GM19372 (cell line): ENCODE results near the gene GLE1.
A peak's percentile ranks its signal among the peaks of the same experiment; 100 is the strongest.

Experiments used
- ATAC-seq: cut with Tn5 transposase; IDR thresholded peaks from one replicate; pipeline ENCODE4 v1.9.1; 2021; ENCODE audit warnings: mild to moderate bottlenecking, low read depth, moderate library complexity; ENCODE audit not compliant: unreplicated experiment

Gene GLE1, protein sequence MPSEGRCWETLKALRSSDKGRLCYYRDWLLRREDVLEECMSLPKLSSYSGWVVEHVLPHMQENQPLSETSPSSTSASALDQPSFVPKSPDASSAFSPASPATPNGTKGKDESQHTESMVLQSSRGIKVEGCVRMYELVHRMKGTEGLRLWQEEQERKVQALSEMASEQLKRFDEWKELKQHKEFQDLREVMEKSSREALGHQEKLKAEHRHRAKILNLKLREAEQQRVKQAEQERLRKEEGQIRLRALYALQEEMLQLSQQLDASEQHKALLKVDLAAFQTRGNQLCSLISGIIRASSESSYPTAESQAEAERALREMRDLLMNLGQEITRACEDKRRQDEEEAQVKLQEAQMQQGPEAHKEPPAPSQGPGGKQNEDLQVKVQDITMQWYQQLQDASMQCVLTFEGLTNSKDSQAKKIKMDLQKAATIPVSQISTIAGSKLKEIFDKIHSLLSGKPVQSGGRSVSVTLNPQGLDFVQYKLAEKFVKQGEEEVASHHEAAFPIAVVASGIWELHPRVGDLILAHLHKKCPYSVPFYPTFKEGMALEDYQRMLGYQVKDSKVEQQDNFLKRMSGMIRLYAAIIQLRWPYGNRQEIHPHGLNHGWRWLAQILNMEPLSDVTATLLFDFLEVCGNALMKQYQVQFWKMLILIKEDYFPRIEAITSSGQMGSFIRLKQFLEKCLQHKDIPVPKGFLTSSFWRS

DNA sequence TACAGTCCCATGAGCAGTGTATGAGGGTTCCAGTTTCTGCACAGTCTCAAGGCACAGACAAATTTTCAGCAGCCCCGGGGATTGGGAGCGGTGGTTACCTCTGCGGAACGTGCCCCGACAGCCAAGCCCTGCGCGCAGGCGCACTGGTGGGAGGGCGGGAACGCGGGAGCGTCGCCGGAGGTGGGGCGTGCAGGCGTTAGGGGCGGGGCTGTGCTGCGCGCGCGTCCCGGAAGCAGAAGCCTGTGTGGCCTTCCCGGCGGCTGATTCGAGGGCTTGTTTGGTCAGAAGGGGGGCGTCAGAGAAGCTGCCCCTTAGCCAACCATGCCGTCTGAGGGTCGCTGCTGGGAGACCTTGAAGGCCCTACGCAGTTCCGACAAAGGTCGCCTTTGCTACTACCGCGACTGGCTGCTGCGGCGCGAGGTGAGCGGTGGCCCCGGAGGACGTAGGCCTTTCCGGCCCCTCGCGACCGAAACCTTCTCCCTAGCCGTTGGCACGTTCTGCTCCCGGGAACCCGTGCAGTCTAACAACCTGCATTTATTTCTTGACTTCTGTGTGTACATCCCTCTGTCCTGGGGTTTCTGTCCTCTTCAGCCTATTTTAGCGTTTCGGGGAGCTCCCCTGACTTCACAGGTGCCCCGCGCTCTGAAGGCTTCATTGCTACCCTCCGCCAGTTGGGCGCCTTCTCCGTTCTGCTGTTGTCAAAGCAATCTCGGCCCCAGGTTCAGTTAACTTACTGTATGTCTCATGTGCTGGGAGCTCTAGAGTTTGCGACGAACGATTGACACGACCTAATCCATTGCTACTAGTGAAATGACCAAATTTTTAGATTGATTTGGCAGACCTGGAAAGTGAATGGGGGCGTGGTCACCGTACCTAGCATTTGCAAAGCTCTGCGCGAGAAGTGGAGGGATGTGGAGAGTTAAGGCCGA, at the start of gene GLE1:
Gene GLE1, plus strand, starts transcription at position 235 of the 929 bp plus-strand sequence. Its CDS starts 87 bp downstream, at position 322.
- ATAC-seq: peak; percentile 94

DNA sequence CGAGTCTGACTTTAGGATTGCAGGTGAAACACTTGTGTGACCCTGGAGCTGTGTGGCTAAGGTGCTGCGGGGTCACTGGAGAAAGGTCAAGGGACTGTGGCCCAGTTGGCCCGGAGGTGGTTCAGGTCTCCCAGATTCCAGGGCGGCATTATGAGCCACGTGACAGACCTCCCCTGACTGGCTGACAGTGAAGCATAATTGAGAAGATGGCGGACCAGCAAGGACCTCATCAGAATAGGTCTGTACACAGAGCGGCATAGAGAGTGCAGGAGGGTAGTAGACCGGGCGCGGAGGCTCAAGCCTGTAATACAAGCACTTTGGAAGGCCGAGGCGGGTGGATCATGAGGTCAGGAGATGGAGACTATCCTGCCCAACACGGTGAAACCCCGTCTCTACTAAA, 49.5 kb upstream of the GLE1 start:
- no peak for ATAC-seq

DNA sequence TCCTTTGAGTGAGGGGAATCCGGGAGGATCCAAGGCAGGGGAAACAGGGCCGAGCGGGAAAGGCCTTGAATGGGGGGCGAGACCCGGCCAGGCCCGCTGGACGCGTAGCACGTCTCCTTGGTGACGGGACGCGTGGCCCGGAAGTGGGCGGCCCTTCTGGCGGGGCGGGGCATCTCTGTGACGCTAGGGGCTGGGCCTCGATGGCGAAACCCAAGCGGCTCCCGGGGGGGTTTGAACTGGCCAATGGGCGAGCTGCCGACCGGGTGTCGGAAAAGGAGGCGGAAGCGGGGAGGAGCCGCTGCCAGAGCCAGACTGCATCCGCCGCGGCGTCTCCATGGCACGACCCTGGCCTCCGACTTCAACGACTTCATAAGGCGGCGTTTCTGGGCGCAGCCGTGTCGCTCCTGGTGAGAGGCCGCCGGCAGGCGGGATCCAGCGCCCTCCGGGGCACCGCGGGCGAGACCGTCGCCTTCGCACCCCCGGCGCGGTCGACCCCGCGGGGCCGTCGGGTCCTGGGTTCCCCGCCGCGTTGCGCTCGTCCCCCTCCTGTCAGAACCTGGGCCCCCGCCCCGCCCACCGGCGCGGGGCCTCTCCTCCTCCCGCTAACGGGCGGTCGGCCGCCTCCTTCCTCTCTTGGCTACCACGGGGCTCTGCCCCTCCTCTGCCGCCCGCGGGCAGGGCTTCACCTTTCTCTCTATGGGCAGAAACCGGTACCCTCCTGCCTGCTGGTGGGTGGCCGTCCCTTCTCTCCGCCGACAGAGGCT, 48.5 kb upstream of the GLE1 start, which contains the start of gene ODF2:
Gene ODF2, plus strand, starts transcription at position 158 of the 764 bp plus-strand sequence. Its CDS starts 86 bp downstream, at position 244.
- peak; percentile 89 for ATAC-seq

DNA sequence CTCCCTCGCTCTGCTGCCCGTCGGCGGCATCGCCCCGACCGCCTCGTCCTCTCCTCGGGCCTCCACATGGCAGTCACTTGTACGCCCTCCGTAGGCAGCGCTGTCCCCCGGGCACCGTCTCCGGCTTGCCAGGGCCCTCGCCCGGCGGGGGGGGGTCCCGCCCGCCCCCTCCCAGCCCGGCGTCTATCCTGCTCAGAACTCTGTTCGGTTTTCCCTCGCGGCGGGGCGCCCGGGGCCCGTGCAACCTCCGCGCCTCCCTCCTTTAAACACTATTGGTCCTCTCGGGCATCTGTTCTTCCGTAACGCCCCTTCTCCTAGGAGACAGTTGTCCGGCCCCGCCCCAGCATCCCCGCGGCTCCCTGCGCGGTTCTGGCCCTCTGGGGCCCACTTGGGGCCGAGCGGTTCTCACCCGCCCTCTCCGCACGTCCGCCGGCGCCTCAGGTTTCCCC, 47.9 kb upstream of the GLE1 start:
- ATAC-seq: peak; percentile 41

DNA sequence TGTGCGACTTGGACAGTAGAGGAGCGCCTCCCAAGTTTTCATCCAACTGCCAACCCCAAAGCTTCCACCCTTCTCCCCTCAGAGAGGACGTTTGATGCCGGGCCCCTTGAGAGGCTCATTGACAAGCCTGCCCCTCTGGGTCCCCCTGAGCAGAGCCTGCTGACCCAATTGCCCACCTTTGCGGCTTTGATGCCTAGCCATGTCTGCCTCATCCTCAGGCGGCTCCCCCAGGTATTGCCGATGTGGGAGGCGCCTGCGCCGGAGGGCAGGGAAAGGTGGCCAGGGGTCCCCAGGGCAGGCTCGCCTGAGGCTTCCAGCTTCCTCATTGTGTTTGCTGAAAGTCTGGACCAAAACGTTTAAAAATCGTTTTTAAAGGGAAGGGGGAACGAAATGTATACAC, 47.3 kb upstream of the GLE1 start:
- no peak for ATAC-seq

DNA sequence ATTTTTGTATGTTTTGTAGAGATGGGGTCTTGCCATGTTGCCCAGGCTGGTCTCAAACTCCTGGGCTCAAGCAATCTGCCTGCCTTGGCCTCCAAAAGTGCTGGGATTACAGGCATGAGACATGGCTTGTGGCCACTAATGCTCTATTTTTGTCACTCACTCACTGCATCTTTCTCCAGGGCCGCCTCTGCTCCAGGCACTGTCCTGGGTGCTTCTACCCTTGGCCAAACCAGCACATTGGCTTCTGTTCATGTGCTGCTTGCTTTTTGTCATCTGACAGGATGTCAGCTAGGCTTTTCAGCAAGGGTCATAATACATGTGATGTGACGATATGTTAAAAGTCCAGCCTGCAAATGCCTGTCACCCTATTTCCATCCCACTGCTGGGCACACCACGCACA, 45.5 kb upstream of the GLE1 start:
- no peak for ATAC-seq

DNA sequence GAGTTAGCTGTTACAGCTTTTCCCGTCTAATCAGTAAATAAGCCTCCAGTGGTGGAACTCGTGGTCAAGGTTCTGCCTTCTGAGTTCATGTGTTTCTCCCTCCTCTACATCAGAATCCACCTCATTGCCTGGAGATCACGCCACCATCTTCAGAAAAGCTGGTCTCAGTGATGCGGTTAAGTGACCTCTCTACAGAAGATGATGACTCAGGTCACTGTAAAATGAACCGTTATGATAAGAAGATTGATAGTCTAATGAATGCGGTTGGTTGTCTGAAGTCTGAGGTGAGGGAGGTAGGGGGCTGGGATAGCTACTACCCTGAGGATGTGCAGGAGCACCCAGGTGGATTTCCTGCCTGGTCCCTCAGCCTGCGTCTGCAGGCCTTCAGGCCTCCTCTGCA, 35.4 kb upstream of the GLE1 start:
- no peak for ATAC-seq

DNA sequence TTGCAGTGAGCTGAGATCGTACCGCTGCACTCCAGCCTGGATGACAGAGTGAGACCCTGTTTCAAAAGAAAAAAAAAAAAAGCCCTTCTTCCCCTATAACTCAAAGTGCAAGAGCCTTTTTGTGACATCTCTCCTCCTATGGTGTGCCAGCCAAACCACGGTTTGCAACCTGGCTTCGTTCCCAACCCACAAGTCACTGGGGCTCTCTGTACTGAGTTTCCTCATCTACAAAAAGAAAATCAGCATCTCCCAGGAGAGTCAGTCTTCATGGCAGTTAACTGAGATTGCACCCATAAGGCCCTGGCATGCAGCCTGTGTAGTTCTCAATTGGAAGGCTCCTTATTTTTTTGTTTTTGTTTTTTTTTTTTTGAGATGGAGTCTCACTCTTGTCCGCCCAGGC, 34.0 kb upstream of the GLE1 start:
- no peak for ATAC-seq

DNA sequence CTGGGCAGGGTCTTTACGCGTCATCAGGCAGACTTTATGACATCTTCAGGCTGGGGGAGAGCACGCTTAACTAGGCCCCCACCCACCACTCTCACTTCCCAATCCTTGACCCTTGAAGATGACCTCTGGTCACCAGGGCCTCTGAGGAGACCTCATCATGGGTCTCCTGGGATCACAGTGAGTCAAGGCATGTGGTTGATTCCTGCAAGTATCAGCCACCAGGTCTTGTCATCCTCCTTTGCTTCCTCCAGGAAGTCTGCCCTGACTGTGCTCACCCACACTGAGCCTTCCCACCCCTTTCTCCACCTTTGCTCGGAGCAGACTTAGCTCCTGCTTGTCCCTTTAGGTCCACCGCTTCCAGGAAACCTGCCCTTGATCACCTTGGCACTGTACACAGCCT, 31.4 kb upstream of the GLE1 start:
- no peak for ATAC-seq

DNA sequence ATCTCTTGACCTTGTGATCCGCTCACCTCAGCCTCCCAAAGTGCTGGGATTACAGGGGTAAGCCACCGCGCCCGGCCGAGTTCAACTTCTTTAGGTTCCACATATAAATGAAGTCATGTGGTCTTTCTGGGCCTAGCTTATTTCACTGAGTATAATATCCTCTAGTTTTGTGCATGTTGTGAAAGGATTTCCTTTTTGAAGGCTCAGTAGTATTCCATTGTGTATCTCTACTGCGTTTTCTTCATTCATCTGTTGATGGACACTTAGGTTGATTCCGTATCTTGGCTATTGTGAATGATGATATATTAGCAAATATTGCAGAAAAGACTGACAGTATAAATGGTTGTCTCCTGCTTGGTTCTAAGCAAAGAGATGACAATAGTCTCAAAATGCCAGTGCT, 28.7 kb upstream of the GLE1 start:
- ATAC-seq: no peak

DNA sequence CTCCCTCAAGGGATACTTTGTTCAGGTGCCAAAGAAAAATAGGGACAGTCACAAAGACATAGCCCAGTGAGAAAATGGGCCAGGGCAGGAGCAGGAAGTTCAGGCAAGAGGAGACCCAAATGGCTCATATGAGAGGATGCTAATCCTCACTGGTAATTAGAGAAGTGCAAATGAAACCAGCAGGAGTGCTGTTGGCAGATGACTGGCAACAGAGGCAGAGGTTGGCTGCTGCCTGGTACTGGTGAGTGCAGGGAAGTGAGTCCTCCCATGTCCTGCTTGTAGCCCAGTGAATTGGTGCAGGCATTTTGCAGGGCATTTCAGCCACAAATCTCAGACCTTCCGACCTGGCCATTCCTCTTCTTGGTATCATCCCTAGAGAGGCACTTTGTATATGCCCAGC, 25.3 kb upstream of the GLE1 start:
- no peak for ATAC-seq

DNA sequence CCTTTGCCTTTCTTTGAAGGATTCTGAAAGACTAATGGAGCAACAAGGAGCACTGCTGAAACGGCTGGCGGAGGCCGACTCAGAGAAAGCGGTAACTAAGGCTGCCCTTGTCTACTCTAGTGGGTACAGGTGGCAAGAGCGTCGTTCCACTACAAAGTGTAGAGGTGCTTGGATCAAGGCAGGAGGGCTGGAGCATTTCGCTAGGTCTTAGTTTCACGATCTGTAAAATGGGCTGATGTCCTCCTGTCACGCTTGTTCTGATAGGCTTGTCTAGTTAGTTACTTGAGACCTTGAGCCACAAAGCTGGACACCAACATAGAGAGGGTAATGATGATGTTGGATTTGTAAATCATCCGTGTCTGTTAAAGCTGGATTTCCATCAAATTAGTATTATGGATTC, 23.0 kb upstream of the GLE1 start:
- ATAC-seq: no peak

DNA sequence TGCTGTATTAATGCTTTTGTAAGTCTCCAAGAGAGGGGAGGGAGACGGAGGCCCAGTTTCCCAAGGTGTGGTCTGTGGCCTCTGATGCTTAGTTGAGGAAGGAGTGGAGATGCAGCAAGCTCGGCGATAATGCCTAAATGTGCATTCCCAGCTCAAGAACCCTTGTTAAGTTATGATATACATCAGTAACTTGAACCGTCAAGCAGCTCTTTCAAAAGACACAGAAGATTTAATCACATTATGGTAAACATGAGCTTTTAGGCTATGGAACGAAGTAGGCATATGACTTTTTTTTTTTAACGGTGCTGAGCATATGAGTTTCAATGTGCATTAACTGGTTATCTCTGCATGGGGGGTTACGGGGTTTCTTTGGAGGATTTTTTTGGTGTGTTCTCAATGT, 22.3 kb upstream of the GLE1 start:
- ATAC-seq: no peak

DNA sequence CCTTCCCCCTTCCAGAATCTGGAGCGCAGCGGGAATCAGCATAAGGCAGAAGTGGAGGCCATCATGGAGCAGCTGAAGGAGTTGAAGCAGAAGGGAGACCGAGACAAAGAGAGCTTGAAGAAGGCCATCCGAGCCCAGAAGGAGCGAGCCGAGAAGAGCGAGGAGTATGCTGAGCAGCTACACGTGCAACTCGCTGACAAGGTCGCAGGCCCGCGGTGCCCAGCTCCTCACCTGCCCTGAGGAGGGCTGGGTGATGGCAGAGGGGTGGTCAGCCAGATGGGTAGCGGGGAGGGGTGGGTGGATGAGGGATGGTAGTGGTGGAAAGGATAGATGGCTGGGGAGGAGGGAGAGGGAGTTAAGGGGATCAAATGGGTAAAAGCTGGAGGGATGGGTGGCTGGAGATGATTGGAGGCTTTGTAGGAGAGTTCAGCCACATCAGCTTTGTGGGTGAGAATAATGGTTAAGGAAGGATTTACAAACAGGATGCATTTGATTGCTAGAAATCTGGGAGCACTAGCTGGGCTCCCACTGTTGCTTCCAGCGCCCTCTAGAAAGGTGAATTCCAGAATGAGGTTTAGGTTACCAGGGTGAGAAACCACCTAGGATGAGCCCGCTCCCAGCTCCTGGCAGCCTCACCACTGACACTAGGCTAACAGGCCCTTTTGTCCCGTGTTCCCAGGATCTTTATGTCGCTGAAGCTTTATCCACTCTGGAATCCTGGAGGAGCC, 19.7 kb upstream of the GLE1 start:
- no peak for ATAC-seq

DNA sequence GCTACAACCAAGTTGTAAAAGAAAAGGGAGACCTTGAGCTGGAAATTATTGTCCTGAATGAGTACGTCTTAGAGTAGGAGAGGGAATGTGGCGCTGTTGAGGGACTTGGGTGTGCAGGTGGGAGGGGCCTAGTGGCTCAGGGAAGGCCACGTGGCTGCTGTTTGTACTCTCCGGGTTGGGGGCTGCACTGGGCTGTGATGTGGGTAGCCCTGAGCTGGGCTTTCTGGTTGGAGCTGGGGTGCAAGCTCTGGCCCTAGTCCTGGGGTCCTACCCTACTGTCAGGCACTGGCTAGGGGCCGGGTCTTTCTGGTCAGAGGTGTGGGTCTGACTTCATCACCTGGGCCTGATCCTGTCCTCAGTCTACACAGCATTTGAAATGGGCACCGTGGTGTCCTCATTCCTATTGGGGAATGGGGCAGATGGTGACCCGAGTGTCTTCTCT, 19.1 kb upstream of the GLE1 start:
- ATAC-seq: no peak

DNA sequence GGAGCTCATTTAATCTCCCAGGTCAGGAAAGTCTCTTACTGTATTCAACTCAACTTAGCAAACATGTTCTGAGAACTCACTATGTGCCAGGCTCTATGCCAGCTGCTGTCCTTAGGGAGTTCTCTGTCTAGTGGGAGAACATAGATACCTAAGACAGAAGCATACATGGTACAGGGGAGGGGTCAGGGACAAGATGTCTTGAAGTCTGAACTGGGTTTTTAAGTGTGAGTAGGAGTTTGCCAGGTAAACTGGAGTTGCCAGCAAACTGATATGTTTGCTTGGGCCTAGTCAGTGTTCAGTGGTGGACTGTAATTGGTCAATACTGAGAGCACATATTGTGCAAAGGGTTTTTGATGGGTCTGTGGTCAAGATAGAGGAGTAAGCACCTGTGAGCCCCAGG, 18.3 kb upstream of the GLE1 start:
- ATAC-seq: no peak

DNA sequence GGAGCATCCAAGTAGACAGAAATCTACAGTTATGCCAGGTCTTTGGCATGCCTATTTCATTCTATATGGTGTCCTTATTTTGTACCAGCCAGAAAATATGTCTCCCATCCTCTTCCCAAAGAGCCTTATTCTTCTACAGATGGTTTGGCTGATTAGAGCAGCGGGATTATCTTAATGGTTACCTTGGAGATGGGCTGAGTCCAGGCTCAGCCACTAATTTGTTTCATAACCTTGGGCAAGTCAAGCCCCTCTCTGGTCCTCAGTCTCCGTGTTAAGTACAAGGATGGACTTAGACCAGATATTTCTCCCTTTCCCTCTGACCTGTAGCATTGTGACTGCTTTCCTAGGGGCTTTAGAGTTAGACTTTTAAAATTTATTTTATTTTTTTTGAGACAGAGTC, 11.1 kb upstream of the GLE1 start:
- ATAC-seq: no peak

DNA sequence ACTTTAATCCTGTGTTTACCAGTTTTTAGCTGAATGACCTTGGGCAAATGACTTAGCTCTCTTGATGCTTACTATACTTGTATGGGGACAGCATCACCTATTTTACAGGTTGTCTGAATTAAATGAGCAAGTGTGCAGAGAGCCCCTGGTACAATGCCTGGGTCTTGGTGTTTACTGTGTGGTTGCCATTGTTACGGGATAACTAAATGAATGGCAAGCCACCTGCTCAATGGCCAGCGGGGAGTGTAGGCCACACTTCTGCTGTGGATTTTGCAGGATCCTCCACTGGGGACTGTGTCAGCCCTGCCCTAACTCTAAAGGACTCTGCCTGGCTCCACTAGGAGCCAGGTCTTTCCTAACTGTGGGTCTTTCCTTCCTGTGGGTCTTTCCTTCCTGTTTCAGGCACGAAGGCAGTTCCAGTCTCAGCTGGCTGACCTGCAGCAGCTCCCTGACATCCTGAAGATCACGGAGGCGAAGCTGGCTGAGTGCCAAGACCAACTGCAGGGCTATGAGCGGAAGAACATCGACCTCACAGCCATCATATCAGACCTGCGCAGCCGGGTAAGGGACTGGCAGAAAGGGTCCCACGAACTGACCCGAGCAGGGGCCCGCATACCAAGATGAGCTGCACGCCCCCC, 10.3 kb upstream of the GLE1 start:
- no peak for ATAC-seq

DNA sequence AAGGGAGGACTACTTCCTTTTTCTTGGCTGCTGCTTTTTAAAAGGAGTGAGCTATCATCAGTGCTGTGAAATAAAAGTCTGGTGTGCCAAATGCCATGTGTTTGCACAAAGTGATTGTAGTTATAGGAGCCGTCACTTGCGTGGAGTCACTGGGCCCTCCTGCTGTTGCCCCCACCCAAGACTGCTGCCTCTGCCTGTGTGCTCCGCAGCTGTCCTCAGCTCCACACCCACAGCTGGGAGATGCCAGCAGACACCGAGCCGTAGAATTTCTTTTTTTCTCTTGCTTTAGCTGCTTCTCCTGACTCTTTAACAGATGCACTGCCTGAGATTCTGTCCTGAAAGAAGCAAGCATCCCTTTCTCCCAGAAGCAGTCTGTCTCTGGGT, 9.8 kb upstream of the GLE1 start:
- no peak for ATAC-seq
